Dedifferentiated amniotic fluid mesenchymal stem cell (primary cell): ENCODE data around the gene NUDT1.
"Not testable (repeated sequence)": the region's sequence is repeated elsewhere in the genome, so short reads cannot be mapped to it uniquely, and the experiment has no call there.

Experiments used
- DNase-seq: peaks from one replicate; pipeline ENCODE4 v3.0.0-alpha.2; 2016; ENCODE audit errors: extremely low spot score

Gene NUDT1

DNA sequence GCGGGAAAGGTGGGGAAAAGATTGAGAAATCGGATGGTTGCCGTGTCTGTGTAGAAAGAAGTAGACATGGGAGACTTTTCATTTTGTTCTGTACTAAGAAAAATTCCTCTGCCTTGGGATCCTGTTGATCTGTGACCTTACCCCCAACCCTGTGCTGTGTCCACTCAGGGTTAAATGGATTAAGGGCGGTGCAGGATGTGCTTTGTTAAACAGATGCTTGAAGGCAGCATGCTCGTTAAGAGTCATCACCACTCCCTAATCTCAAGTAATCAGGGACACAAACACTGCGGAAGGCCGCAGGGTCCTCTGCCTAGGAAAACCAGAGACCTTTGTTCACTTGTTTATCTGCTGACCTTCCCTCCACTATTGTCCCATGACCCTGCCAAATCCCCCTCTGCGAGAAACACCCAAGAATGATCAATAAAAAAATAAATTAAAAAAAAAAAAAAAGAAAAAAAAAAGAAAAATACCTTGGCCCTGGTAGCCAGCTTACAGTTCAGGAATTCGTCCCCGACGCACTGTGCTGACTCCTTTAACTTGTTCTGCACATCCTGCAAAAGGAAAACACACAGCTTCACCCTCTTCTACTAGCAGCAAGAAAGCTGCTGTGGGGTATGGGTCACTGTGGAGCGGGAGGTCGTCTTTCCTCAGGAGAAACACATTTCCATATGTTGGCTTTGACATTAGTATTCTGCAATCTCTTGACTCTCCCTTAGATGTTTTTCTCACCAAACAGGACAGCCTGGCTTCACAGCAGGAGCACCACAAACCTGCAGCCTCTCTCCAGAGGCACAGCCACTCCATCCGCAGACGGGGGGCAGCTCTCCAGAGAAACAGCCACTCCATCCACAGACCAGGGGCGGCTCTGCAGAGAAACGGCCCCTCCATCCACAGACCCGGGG, 27.3 kb downstream of the NUDT1 start:
- DNase-seq: not testable (repeated sequence)

DNA sequence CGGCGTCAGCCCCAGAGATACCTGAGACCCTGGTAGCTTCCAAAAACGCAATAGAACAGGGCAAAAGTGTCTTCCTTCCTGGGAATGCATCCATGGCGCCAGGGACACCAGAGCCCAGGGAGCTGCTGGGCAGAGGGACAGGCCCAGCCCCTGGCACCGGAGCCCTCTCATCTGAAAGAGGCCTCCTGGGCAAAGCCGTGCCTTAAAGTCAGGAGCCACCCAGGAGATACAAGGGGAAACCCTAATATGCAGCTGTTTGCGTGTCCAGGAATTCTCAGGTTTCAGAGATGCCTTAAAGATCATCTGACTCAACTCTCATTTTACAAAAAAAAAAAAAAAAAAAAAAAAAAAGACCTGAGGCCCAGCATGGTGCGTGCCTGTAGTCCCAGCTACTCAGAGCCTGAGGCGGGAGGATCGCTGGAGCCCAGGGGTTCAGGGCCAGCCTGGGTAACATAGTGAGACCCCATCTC, 28.0 kb downstream of the NUDT1 start:
- DNase-seq: no peak

DNA sequence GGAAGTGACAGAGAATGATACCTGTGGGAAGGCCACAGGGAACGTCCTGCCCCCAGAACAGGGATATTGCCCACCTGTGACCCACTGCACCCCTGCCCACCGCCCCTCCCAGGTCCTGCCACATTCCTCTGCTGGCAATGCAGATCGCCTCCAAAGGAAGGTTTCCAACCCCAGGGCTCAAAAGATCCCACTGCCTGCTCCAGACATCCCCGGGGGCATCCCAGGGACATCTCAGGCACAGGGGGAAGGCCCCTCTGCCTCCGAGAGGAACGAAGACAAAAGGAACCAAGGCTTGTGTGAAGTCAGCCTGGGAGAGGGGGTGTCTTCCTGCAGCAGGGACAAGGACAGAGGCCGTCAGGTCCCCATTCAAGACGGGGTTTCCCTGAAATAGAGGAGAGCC, 28.5 kb downstream of the NUDT1 start:
- no peak for DNase-seq

GRCh38 chr7:2271273-2272026, 29.4 kb downstream of the NUDT1 start:
- DNase-seq: no peak

DNA sequence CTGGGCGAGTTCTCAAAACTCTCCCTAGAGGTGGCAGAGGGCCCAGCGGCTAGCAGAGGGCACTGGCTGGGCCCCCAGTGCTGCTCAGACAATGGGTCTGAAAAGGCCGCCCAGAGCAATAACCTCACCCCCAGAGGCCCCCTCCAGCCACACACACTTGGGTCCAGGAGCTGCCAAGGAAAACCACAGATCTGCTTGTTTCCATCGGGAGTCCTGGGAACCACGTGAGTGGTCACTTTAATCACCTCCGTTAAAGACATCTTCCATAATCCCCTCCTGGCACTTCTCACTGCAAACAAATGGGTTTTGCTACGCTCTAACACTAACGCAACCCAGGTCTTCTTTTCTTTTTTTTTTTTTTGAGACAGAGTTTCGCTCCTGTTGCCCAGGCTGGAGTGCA, 30.0 kb downstream of the NUDT1 start:
- no peak for DNase-seq

DNA sequence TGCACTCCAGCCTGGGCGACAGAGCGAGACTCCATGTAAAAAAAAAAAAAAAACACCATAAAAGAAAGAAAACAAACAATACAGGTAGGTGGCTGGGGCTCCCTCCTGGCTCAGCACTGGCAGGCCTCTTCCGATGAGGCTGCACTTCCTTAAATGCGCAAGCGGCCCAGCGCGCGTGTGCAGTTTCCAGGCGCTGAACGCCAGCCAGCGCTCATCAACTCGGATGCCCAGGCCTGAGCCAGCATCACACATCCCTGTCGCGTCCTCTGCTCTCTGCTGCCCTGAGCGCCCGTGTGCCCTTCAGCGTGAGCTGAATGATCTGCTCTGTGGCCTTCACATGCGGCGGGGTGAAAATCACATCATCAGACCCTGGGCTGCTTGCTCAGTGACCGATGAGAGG, 31.8 kb downstream of the NUDT1 start:
- DNase-seq: no peak

GRCh38 chr7:2274666-2275065, 32.6 kb downstream of the NUDT1 start:
- DNase-seq: no peak

GRCh38 chr7:2275101-2275500, 33.1 kb downstream of the NUDT1 start:
- no peak for DNase-seq

DNA sequence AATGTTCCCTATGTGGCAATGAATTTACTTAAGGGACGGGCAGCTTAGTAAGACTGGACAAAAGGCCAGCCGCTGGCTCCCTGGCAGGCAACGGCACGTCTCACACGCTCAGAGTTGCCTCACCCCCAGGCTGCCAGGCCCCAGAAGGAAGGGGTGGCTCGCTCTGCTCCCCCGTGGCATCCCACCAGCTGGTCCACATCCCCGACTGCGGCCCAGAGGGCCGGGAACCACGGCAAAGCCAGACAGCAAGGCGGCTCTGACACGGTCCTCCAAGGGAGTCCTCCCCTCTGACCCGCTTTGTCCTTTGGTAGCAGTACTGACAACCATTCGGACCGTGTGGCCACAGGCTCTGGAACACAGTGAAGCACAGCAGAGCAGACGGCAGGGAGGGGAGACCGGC, 34.1 kb downstream of the NUDT1 start:
- no peak for DNase-seq

GRCh38 chr7:2278026-2278425, 36.0 kb downstream of the NUDT1 start:
- DNase-seq: no peak

DNA sequence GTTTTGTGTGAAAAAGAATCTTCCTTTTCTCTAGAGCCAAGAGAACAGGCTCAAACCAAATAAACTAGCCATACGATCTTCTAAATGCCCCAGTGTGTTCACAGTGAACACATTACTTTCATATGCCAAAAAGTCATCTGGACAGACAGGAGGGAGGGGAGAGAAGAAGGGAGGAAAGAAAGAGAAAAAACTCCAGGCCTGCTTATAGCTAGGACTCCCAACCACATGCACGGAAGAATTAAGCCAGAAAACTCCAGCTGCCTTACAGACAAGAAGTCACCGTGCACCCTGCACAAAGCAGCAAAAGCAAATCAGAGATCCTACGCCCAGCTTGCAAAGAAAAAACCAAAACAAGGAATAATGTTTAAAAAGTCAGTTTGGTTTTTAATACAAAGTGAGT, 37.9 kb downstream of the NUDT1 start:
- DNase-seq: no peak

GRCh38 chr7:2280424-2280823, 38.4 kb downstream of the NUDT1 start:
- no peak for DNase-seq

DNA sequence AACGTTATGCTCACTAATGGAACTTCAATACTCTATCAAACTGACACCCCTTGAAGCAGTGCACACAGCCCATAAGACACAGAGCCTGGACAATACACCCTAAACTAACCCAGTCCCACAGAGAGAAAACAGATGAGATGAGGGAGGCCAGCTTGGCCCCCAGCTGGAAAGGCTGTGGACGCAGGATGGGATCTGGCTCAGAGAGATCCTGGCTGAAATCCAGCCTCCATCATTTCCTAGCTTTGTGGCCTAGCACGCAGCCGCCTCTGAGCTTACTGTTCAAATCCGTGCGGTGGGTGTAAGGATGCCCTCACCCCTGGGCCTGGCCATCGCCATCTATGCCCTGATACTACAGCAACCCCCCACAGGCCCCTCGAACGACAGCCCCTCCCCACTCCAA, 39.5 kb downstream of the NUDT1 start:
- DNase-seq: no peak

GRCh38 chr7:2282185-2282751, 40.2 kb downstream of the NUDT1 start:
- no peak for DNase-seq

DNA sequence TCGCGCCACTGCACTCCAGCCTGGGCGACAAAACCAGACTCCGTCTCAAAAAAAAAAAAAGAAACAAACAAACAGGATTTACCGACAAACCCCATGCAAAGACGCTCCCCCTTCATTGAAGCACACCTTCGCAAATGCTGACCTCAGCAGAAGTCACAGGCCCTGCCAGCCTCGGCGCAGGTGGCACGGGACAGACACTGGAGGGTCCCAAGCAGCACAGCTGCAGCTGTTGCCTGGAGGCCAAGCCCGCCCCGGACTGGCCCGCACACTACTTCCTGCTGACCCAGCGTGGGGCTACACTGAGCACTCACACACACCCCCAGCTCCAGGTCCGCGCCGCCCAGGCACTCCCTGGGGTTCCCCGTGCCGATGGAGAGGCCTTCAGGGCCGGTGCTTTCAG, 41.0 kb downstream of the NUDT1 start:
- no peak for DNase-seq

DNA sequence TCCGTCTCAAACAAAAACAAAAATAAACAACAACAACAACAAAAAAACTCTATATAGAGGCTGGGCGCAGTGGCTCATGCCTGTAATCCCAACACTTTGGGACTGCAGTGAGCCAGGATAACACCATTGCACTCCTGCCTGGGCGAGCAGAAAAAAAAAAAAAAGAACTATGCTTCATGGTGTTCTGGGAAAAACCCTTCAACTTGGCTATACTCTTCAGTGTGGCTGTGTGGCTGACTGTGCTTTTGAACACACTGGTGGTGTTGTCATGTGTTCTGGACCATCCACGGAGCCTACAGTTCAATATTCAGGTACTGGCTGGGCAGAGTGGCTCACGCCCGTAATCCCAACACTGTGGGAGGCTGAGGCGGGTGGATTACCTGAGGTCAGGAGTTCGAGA, 45.7 kb downstream of the NUDT1 start:
- DNase-seq: no peak

DNA sequence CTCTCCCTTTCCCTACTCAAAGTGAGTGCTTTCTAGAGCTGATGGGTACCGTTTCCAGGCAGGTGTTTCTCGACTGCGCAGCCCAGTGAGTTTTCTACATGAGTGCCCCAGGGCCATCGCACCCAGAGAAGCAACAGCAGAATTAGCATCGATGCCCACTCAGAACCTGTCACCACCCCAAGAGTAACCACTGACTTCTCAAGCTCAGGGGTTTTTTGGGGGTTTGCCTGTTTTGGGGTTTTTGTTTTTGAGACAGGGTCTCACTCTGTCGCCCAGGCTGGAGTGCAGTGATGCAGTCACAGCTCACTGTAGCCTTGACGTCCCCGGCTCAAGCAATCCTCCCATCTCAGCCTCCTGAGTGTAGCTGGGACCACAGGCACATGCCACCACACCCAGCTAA, 46.5 kb downstream of the NUDT1 start:
- DNase-seq: no peak

- no peak for DNase-seq
Observed at GRCh38 chr7:2289111-2289586, 47.1 kb downstream of the NUDT1 start.

DNA sequence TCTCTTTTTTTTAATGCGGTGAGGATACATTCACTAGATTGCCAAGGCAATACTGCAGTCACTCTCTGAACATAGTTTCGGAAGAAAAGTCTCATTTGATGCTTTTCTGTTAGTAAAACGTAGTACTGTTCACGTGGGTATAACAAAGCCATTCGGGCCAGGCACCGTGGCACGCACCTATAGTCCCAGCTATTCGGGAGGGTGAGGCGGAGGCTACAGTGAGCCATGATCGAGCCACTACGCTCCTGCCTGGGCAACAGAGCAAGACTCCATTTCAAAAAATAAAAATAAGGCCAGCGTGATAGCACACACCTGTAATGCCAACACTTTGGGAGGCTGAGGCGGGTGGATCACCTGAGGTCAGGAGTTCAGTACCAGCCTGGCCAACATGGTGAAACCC, 47.6 kb downstream of the NUDT1 start:
- no peak for DNase-seq

DNA sequence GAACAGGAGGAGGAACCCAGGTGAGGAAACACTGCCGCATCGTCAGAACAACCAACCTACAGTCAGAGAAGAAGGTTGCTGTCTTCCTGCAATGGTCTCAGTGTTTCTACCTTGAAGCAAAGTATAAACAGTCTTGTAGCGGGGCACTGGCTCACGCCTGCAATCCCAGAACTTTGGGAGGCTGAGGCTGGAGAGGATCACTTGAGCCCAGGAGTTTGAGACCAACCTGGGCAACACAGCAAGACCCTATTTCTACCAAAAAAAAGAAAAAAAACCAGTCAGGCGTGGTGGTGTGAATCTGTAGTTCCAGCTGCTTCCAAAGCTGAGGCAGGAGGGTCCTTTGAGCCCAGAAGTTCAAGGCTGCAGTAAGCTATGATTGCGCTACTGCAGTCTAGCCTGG, 48.9 kb downstream of the NUDT1 start:
- no peak for DNase-seq

GRCh38 chr7:2295936-2296620, 54.1 kb downstream of the NUDT1 start:
- DNase-seq: no peak

DNA sequence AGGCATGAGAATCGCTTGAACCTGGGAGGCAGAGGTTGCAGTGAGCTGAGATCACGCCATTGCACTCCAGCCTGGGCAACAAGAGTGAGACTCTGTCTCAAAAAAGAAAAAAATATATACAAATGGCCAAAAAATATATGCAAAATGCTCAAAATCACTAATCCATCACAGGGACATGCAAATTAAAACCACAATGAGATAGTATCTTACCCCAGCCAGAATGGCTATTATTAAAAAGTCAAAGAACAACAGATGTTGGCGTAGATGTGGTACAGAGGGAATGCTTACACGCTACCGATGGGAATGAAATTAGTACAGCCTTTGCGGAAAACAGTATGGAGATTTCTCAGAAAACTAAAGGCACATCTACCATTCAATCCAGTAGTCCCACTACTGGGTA, 54.8 kb downstream of the NUDT1 start:
- no peak for DNase-seq
